GM19193 (cell line): Measurements from ENCODE around the gene ASCL5.

Source experiments
- POLR2A ChIP-seq: IDR thresholded peaks from 4 replicates; pipeline ENCODE4 v1.6.1; 2011; ENCODE audit not compliant: insufficient read depth, insufficient read length; ENCODE audit errors: extremely low read depth

Gene ASCL5

GRCh38 chr1:201142011-201142848 lies 15.2 kb upstream of the ASCL5 start:
- TF ChIP-seq POLR2A, result no peak

GRCh38 chr1:201141418-201141817 lies 14.4 kb upstream of the ASCL5 start:
- no peak for TF ChIP-seq POLR2A

DNA sequence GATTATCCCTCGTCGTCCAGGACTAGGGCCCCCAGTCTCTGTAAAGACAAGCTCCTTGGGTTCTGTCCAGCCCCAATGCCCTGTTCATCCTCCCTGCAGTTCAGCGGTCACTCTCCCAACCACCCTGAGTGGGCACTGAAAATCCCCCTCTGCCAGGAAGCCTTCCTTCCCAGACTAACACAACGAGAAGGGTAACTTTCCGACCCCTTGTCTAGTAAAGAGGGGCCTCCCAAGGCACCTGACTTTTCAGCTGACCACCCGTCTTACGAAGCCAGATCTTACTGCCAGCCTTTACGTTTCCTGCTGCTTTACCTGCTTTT lies 13.9 kb upstream of the ASCL5 start:
- no peak for TF ChIP-seq POLR2A

- no peak for TF ChIP-seq POLR2A
These were observed 13.4 kb upstream of the ASCL5 start for GRCh38 chr1:201140235-201140940.

DNA sequence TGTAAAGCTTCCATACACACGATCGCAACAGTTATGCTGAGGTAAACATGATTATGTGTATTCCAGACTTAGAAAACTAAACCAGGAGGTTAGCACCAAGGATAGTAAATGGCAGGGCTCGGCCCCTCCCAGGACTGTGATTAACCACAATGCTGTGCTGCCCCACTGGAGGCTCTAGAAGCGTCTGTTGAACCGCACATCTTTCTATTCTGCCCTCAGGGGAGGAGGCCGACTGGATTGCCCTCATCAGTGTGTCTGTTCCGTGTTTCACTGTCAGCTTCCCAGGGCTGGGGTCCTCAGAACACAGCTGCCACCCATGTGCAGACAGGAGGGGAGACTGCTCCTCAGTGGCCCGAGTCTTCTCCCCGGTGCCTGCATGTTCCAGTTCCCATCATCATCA lies 12.8 kb upstream of the ASCL5 start:
- no peak for TF ChIP-seq POLR2A

- no peak for TF ChIP-seq POLR2A
These were observed 12.3 kb upstream of the ASCL5 start for GRCh38 chr1:201139306-201139705.

DNA sequence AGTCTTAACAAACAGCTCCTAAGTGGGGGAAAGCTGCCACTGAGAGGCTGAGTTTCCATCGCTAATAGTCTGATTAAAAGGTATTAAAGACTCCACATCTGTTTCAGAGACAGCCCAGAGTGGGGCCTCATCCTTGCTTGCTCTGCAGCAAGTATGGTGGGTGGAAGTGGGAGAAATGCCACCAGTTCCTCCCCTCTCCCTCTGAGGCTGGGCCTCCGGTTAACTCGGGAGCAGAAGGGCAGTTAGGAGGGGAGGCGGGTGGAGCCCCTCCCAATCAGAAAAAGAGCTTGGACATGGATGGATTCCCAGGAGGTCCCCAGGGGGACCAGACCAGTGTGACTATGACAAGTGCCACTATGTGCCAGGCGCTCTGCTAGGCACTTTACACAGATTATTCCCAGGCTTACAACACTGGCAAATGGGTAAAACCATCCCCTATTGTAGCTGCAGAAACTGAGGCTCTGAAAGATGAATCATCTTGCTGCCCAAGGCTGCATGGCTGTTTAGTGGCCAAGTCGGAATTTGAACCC lies 11.4 kb upstream of the ASCL5 start:
- TF ChIP-seq POLR2A, result no peak

- TF ChIP-seq POLR2A, result no peak
These were observed 10.8 kb upstream of the ASCL5 start for GRCh38 chr1:201137579-201138310.

DNA sequence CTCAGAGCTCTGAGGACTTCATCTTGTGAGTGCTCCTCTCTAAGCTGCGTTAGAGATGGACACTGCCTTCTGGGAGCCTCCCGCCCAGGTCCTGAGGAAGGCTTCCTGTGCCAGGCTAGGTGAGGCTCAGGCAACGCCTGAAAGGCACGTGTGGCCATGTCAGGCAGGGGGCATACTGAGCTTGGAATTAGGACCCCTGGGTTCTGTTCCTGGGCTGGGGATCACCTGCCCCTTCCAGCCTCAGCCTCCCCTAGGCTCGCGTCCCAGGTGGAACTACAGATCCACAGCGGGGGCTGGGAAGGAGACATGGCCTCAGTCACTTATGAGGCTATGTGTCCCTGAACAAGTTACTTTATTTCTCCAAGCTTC lies 10.0 kb upstream of the ASCL5 start:
- no peak for TF ChIP-seq POLR2A

- TF ChIP-seq POLR2A, result no peak
These were observed 9.5 kb upstream of the ASCL5 start for GRCh38 chr1:201136355-201137023.

GRCh38 chr1:201134405-201134804 lies 7.4 kb upstream of the ASCL5 start:
- TF ChIP-seq POLR2A, result no peak

DNA sequence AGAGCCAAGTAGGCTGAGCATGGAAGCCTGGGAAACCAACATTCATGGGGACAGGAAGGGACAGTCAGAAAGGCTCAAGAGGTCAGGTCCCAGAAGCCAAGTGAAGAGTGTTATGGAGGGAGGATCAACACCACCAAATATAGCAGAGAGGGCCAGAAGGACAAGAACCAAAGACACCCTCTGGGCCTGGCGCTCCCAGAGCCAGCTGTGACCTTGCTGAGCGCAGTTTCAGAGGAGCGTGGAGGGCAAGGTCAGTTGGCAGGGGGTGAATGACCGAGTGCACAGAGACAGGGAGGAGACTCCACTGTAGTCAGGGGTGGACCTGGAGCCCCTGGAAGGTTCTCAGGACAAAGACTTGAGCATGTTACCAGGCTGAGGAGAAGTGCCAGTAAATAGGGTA lies 4.4 kb upstream of the ASCL5 start:
- no peak for TF ChIP-seq POLR2A

GRCh38 chr1:201128962-201129361 lies 2.0 kb upstream of the ASCL5 start:
- TF ChIP-seq POLR2A, result no peak

GRCh38 chr1:201128476-201128875 lies 1.5 kb upstream of the ASCL5 start:
- no peak for TF ChIP-seq POLR2A
